DND-41 (cell line): ENCODE measurements around the gene ADI1.

Source experiments
- EZH2 ChIP-seq: IDR thresholded peaks from 3 replicates; pipeline ENCODE4 v1.6.1; 2012; ENCODE audit warnings: borderline replicate concordance, low read depth, mild to moderate bottlenecking, moderate library complexity, low read length, inconsistent platforms; ENCODE audit not compliant: severe bottlenecking
- TF ChIP-seq, protein P1 (sequence below): IDR thresholded peaks from 2 replicates; pipeline ENCODE4 v1.5.1; 2012; ENCODE audit warnings: borderline replicate concordance, low read length, moderate library complexity, mild to moderate bottlenecking; ENCODE audit not compliant: poor library complexity, severe bottlenecking; ENCODE audit errors: extremely low read depth

DNA sequence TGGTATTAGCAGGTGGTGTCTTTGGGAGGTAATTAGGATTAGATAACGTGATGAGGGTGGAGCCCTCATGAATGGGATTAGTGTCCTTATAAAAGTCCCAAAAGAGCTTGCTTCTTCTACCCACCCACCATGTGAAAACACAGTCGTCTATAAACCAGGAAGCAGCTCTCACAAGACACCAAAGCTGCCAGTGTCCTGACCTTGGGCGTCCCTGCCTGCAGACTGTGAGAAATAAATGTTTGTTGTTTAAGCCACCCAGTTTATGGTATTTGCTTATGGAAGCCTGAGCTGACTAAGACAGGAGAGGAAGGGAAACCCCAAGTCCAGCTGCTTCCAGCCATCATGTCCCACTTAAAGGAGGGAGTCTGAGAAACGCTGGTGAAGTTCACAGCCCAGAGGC is 13.6 kb downstream of the ADI1 start:
- TF ChIP-seq, protein P1, sequence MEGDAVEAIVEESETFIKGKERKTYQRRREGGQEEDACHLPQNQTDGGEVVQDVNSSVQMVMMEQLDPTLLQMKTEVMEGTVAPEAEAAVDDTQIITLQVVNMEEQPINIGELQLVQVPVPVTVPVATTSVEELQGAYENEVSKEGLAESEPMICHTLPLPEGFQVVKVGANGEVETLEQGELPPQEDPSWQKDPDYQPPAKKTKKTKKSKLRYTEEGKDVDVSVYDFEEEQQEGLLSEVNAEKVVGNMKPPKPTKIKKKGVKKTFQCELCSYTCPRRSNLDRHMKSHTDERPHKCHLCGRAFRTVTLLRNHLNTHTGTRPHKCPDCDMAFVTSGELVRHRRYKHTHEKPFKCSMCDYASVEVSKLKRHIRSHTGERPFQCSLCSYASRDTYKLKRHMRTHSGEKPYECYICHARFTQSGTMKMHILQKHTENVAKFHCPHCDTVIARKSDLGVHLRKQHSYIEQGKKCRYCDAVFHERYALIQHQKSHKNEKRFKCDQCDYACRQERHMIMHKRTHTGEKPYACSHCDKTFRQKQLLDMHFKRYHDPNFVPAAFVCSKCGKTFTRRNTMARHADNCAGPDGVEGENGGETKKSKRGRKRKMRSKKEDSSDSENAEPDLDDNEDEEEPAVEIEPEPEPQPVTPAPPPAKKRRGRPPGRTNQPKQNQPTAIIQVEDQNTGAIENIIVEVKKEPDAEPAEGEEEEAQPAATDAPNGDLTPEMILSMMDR, result no peak
- no peak for TF ChIP-seq EZH2
